Nephron progenitor cell (in vitro differentiated cells): Measurements from ENCODE around the gene TTC17.

Experiments used
- DNase-seq: peaks from one replicate; pipeline ENCODE4 v3.0.0; 2021
- H3K27ac Mint-ChIP-seq: 2 replicates; pipeline ENCODE4 v1.8.0; 2021; ENCODE audit warnings: mild to moderate bottlenecking, moderate library complexity, mixed read lengths
- H3K27me3 Mint-ChIP-seq: 2 replicates; pipeline ENCODE4 v1.8.0; 2021; ENCODE audit warnings: mild to moderate bottlenecking, low read depth, mixed read lengths; ENCODE audit not compliant: poor library complexity
- H3K36me3 Mint-ChIP-seq: 2 replicates; pipeline ENCODE4 v1.8.0; 2021; ENCODE audit warnings: low read depth, mixed read lengths
- H3K4me1 Mint-ChIP-seq: 2 replicates; pipeline ENCODE4 v1.8.0; 2021; ENCODE audit warnings: mixed read lengths
- H3K4me3 Mint-ChIP-seq: 2 replicates; pipeline ENCODE4 v1.8.0; 2021; ENCODE audit warnings: mild to moderate bottlenecking, moderate library complexity, mixed read lengths
- H3K9me3 Mint-ChIP-seq: 2 replicates; pipeline ENCODE4 v1.8.0; 2021; ENCODE audit warnings: mild to moderate bottlenecking, moderate library complexity, mixed read lengths
- CTCF ChIP-seq: fragments of 200-600 bp; sonication (generic); IDR thresholded peaks from 2 replicates; pipeline ENCODE4 v1.5.0; 2021; ENCODE audit warnings: antibody characterized with exemption

TTC17 gene

DNA sequence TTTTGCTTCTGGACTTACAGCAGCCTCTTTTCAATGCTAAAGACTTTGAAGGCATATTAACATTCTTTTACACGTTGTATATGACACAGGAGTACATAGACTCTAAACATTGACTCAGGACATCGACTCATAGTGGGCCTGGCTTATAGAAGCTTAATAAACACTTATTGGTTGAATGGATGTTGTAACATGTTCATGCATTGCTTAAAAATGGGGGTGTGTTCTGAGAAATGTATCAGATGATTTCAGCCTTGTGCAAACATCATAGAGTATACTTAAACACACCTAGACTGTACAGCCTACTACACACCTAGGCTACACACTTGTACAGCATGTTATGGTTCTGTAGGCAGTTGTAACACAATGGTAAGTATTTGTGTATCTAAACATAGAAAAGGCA lies 17.9 kb downstream of the TTC17 start:
- TF ChIP-seq CTCF = no peak
- H3K4me1 Mint-ChIP-seq = no peaks in the 10 kb centered on the region
- H3K27ac Mint-ChIP-seq = no peak overlapping the region
- no peak overlapping the region for H3K4me3 Mint-ChIP-seq
- no peaks in the 10 kb centered on the region for H3K27me3 Mint-ChIP-seq
- H3K9me3 Mint-ChIP-seq = no peaks in the 10 kb centered on the region
- DNase-seq = no peak
- peaks cover 24% of the 10 kb centered on the region for H3K36me3 Mint-ChIP-seq

- no peak for DNase-seq
These were observed 18.7 kb downstream of the TTC17 start for GRCh38 chr11:43377389-43377788.

DNA sequence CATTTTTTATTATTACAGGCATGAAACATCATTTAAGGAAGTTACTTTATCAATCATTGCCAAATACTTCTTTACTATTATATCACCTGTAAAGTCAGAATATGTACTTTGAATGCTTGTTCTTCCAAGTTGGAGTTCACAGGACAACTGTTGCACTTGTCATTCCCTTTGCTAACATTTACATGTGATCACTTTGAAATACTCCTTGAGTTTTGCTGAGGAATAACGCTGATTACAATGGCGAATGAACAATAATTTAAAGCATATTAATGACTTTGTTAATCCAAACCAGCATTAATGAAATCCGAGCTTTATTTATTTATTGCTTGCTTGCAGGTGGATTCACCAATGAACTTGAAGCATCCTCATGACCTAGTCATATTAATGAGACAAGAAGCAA lies 20.2 kb downstream of the TTC17 start:
- H3K4me1 Mint-ChIP-seq = no peaks in the 10 kb centered on the region
- peaks cover 31% of the 10 kb centered on the region for H3K36me3 Mint-ChIP-seq
- H3K9me3 Mint-ChIP-seq = no peaks in the 10 kb centered on the region
- no peak overlapping the region for H3K4me3 Mint-ChIP-seq
- no peak for TF ChIP-seq CTCF
- no peak for DNase-seq
- H3K27ac Mint-ChIP-seq = no peak overlapping the region
- no peaks in the 10 kb centered on the region for H3K27me3 Mint-ChIP-seq

More at GRCh38 chr11:43377389-43377788, 18.7 kb downstream of the TTC17 start:
- Mint-ChIP-seq H3K36me3 (peaks cover 26% of the 10 kb centered on the region), H3K27me3 (no peaks in the 10 kb centered on the region), H3K4me1 (no peaks in the 10 kb centered on the region), H3K4me3 (no peak overlapping the region), H3K27ac (no peak overlapping the region), H3K9me3 (no peaks in the 10 kb centered on the region)
- no peak for TF ChIP-seq CTCF

GRCh38 chr11:43381802-43382201 lies 23.1 kb downstream of the TTC17 start:
- Mint-ChIP-seq H3K27ac (no peak overlapping the region), H3K9me3 (no peaks in the 10 kb centered on the region), H3K36me3 (peaks cover 48% of the 10 kb centered on the region), H3K4me3 (no peak overlapping the region), H3K27me3 (no peaks in the 10 kb centered on the region), H3K4me1 (no peaks in the 10 kb centered on the region)
- no peak for TF ChIP-seq CTCF
- no peak for DNase-seq

DNA sequence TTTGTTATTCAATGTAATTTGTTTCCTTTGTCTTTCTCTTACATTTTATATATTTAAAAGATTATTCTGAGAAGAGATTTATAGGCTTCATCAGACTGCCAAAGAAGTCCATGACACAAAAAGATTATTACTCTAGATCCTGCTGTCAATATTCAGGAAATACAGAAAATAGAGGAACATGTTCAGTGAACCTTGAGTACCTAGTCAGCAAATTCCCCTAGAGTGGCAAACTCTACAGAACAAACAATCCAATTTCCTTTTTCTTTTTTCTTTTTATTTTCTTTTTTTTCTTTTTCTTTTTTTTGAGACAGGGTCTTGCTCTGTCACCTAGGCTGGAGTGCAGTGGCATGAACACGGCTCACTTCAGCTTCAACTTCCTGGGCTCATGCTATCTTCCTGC lies 23.9 kb downstream of the TTC17 start:
- Mint-ChIP-seq H3K4me1 (no peaks in the 10 kb centered on the region), H3K27ac (no peak overlapping the region), H3K36me3 (peaks cover 48% of the 10 kb centered on the region), H3K27me3 (no peaks in the 10 kb centered on the region), H3K4me3 (no peak overlapping the region), H3K9me3 (no peaks in the 10 kb centered on the region)
- TF ChIP-seq CTCF = no peak
- no peak for DNase-seq

GRCh38 chr11:43384393-43384792 lies 25.7 kb downstream of the TTC17 start:
- no peak for DNase-seq
- H3K27ac Mint-ChIP-seq = peak overlapping the region; percentile 42
- H3K4me1 Mint-ChIP-seq = no peaks in the 10 kb centered on the region
- H3K4me3 Mint-ChIP-seq = no peak overlapping the region
- no peak for TF ChIP-seq CTCF
- H3K36me3 Mint-ChIP-seq = peaks cover 49% of the 10 kb centered on the region
- H3K9me3 Mint-ChIP-seq = no peaks in the 10 kb centered on the region
- H3K27me3 Mint-ChIP-seq = no peaks in the 10 kb centered on the region
